ENCODE results near the gene RNF130.

RNF130 gene

GRCh38 chr5:180071531-180072255, at the start of gene RNF130:
Gene RNF130 (minus strand): TSS chr5:180071759. CDS start chr5:180071702, 57 bp downstream.
- peak; percentile 66 for DNase-seq

GRCh38 chr5:180120237-180121101, 48.9 kb upstream of the RNF130 start:
- no peak for DNase-seq

GRCh38 chr5:180119903-180120236, 48.3 kb upstream of the RNF130 start:
- DNase-seq: no peak

GRCh38 chr5:180119031-180119902, 47.7 kb upstream of the RNF130 start:
- DNase-seq: no peak

- DNase-seq: no peak
These were observed 46.8 kb upstream of the RNF130 start for GRCh38 chr5:180118391-180118791.

GRCh38 chr5:180117000-180117725, 45.6 kb upstream of the RNF130 start:
- DNase-seq: no peak

GRCh38 chr5:180116077-180116999, 44.8 kb upstream of the RNF130 start:
- DNase-seq: no peak

GRCh38 chr5:180115326-180116076, 43.9 kb upstream of the RNF130 start:
- DNase-seq: no peak

GRCh38 chr5:180114304-180115003, 42.9 kb upstream of the RNF130 start:
- no peak for DNase-seq

GRCh38 chr5:180113660-180114303, 42.2 kb upstream of the RNF130 start:
- DNase-seq: no peak

- DNase-seq: no peak
These were observed 40.8 kb upstream of the RNF130 start for GRCh38 chr5:180112181-180112861.

- no peak for DNase-seq
These were observed 39.9 kb upstream of the RNF130 start for GRCh38 chr5:180111273-180112002.

- DNase-seq: no peak
These were observed 38.4 kb upstream of the RNF130 start for GRCh38 chr5:180109920-180110319.

GRCh38 chr5:180107005-180107404, 35.4 kb upstream of the RNF130 start:
- DNase-seq: no peak

GRCh38 chr5:180105827-180106312, 34.3 kb upstream of the RNF130 start:
- DNase-seq: no peak

- DNase-seq: no peak
These were observed 32.6 kb upstream of the RNF130 start for GRCh38 chr5:180104168-180104530.

- no peak for DNase-seq
These were observed 32.1 kb upstream of the RNF130 start for GRCh38 chr5:180103487-180104167.
